Measurements from ENCODE around the gene SLC2A2.
"Not testable (repeated sequence)": the region's sequence is repeated elsewhere in the genome, so short reads cannot be mapped to it uniquely, and the experiment has no call there.

Gene SLC2A2

GRCh38 chr3:170976190-170976519 is 50.4 kb downstream of the SLC2A2 start:
- Histone ChIP-seq H3K36me3 (ENCODE audit: control insufficient read depth, insufficient read depth, low read length) (no peaks in the 10 kb centered on the region), H3K4me3 (ENCODE audit: low read depth, low read length) (no peak overlapping the region), H3K9ac (ENCODE audit: low read depth, low read length) (no peak overlapping the region), H3K4me1 (ENCODE audit: control insufficient read depth, insufficient read depth, low read length) (peaks cover 2% of the 10 kb centered on the region), H3K27me3 (ENCODE audit: control insufficient read depth, insufficient read depth, low read length) (no peaks in the 10 kb centered on the region), H3K9me3 (ENCODE audit: control insufficient read depth, insufficient read depth, low read length) (no peaks in the 10 kb centered on the region)

DNA sequence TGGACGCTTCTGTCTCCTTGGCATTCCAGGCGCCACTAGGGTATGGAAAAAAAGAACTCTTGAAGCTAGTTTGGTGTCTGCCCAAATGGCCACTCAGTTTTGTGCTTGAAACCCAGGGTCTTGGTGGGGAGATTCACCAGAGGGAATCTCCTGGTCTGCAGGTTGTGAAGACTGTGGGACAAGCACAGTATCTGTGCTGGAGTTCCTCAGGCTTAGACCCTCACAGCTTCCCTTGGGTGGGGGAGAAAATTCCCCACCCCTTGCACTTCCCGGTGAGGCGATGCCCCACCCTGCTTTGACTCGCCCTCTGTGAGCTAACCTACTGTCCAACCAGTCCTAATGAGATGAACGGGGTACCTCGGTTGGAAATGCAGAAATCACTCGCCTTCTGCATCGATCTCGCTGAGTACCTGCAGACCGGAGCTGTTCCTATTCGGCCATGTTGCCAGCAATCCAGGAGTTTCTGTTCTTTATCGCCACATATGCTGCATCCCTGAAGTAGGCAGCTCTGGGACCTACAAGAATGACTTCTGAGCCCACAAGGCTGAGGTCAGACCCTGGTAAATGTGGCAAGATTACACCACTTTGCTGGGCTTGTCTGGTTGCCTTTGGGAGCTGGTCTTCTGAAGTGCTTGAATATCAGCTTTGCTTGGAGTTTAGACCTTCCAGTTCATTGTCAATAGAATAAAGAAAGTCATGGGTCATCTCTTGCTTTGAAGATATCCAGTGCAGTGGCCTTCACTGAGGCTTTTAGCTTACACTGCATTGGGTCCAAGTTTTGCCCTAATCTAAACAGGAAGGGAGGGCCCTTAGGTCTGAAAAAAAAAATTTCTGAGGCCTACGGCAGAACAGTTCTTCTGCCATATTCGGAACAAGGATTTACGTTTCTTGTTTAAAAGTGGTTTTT is 51.0 kb downstream of the SLC2A2 start:
- H3K4me1 ChIP-seq (ENCODE audit: control insufficient read depth, insufficient read depth, low read length): peaks cover 2% of the 10 kb centered on the region
- no peaks in the 10 kb centered on the region for H3K9me3 ChIP-seq (ENCODE audit: control insufficient read depth, insufficient read depth, low read length)
- no peaks in the 10 kb centered on the region for H3K27me3 ChIP-seq (ENCODE audit: control insufficient read depth, insufficient read depth, low read length)
- no peak overlapping the region for H3K9ac ChIP-seq (ENCODE audit: low read depth, low read length)
- no peaks in the 10 kb centered on the region for H3K36me3 ChIP-seq (ENCODE audit: control insufficient read depth, insufficient read depth, low read length)
- no peak overlapping the region for H3K4me3 ChIP-seq (ENCODE audit: low read depth, low read length)

DNA sequence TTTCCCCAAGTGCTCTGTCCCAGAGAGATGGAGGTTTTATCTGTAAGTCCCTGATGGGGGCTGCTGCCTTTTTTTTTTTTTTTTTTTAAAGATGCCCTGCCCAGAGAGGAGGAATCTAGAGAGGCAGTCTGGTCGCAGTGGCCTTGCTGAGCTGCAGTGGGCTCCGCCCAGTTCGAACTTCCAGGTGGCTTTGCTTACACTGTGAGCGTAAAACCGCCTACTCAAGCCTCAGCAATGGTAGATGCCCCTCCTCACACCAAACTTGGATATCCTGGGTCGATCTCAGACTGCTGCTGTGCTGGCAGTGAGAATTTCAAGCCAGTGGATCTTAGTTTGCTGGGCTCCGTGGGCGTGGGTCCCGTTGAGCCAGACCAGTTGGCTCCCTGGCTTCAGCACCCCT is 51.6 kb downstream of the SLC2A2 start:
- H3K4me1 ChIP-seq (ENCODE audit: control insufficient read depth, insufficient read depth, low read length): peaks cover 2% of the 10 kb centered on the region
- no peaks in the 10 kb centered on the region for H3K9me3 ChIP-seq (ENCODE audit: control insufficient read depth, insufficient read depth, low read length)
- H3K27me3 ChIP-seq (ENCODE audit: control insufficient read depth, insufficient read depth, low read length): no peaks in the 10 kb centered on the region
- H3K9ac ChIP-seq (ENCODE audit: low read depth, low read length): no peak overlapping the region
- H3K4me3 ChIP-seq (ENCODE audit: low read depth, low read length): no peak overlapping the region
- no peaks in the 10 kb centered on the region for H3K36me3 ChIP-seq (ENCODE audit: control insufficient read depth, insufficient read depth, low read length)

- H3K4me1 ChIP-seq (ENCODE audit: control insufficient read depth, insufficient read depth, low read length); H3K9me3 ChIP-seq (ENCODE audit: control insufficient read depth, insufficient read depth, low read length); H3K4me3 ChIP-seq (ENCODE audit: low read depth, low read length); H3K9ac ChIP-seq (ENCODE audit: low read depth, low read length); H3K27me3 ChIP-seq (ENCODE audit: control insufficient read depth, insufficient read depth, low read length); H3K36me3 ChIP-seq (ENCODE audit: control insufficient read depth, insufficient read depth, low read length): not testable (repeated sequence)
Measured at GRCh38 chr3:170972917-170973316, 53.6 kb downstream of the SLC2A2 start.

DNA sequence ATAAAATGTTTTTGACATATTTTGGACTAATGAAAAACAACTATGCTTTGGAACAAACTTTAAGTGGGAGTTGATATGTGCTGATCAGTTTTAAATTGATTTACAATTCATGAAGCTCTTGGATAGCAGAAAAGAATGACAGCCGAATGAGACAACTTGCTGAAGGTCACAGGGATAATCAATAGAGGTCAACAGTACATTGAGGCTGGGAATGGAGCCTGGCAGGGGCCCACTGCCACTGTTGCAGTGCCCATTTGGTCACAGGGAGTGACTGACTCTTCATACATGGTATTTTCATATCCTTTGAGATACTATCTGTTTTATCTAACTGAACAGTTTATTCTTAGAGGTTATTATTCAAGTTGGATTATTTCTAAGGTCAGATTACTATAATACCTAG is 59.4 kb downstream of the SLC2A2 start:
- no peak overlapping the region for H3K9ac ChIP-seq (ENCODE audit: low read depth, low read length)
- H3K9me3 ChIP-seq (ENCODE audit: control insufficient read depth, insufficient read depth, low read length): no peaks in the 10 kb centered on the region
- no peaks in the 10 kb centered on the region for H3K4me1 ChIP-seq (ENCODE audit: control insufficient read depth, insufficient read depth, low read length)
- no peak overlapping the region for H3K4me3 ChIP-seq (ENCODE audit: low read depth, low read length)
- no peaks in the 10 kb centered on the region for H3K36me3 ChIP-seq (ENCODE audit: control insufficient read depth, insufficient read depth, low read length)
- no peaks in the 10 kb centered on the region for H3K27me3 ChIP-seq (ENCODE audit: control insufficient read depth, insufficient read depth, low read length)

DNA sequence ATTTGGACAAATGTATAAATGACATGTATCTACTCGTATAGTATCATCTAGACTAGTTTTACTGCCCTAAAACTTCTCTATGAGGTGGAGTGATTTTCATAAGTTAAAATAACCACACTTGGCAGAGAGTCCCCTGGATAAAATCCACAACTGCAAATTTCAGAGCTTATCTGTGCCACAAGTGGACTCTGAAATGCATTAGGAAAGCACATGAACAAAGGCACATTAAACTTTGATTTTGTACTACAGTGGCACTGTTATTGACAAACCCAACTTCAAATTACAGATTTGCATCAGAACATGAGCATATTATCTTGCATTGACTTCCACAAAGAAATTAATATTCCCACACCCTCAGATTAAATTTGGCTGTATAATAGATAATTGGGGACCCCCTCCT is 60.0 kb downstream of the SLC2A2 start:
- H3K4me1 ChIP-seq (ENCODE audit: control insufficient read depth, insufficient read depth, low read length): no peaks in the 10 kb centered on the region
- H3K4me3 ChIP-seq (ENCODE audit: low read depth, low read length): no peak overlapping the region
- H3K9me3 ChIP-seq (ENCODE audit: control insufficient read depth, insufficient read depth, low read length): no peaks in the 10 kb centered on the region
- no peaks in the 10 kb centered on the region for H3K36me3 ChIP-seq (ENCODE audit: control insufficient read depth, insufficient read depth, low read length)
- no peaks in the 10 kb centered on the region for H3K27me3 ChIP-seq (ENCODE audit: control insufficient read depth, insufficient read depth, low read length)
- H3K9ac ChIP-seq (ENCODE audit: low read depth, low read length): no peak overlapping the region

DNA sequence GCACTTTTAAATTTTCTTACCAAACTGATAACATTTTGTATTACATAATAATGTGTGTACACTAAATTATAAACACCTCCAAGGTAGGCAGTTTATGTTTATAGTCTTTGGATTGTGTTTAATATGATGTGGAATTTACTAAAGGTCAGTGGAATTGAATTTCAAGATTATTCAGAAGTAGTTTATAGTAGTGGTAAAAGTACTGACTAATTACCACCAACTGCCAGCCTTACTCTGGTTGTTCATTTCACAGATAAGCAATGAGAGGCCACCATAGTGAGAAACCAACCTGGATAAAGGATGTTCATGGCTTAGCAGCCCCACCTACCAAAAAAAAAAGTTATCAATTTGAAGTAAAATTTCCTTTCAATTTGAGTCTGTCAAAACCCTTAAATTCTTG is 64.1 kb downstream of the SLC2A2 start:
- no peaks in the 10 kb centered on the region for H3K4me1 ChIP-seq (ENCODE audit: control insufficient read depth, insufficient read depth, low read length)
- H3K36me3 ChIP-seq (ENCODE audit: control insufficient read depth, insufficient read depth, low read length): no peaks in the 10 kb centered on the region
- no peak overlapping the region for H3K4me3 ChIP-seq (ENCODE audit: low read depth, low read length)
- no peak overlapping the region for H3K9ac ChIP-seq (ENCODE audit: low read depth, low read length)
- no peaks in the 10 kb centered on the region for H3K9me3 ChIP-seq (ENCODE audit: control insufficient read depth, insufficient read depth, low read length)
- no peaks in the 10 kb centered on the region for H3K27me3 ChIP-seq (ENCODE audit: control insufficient read depth, insufficient read depth, low read length)

DNA sequence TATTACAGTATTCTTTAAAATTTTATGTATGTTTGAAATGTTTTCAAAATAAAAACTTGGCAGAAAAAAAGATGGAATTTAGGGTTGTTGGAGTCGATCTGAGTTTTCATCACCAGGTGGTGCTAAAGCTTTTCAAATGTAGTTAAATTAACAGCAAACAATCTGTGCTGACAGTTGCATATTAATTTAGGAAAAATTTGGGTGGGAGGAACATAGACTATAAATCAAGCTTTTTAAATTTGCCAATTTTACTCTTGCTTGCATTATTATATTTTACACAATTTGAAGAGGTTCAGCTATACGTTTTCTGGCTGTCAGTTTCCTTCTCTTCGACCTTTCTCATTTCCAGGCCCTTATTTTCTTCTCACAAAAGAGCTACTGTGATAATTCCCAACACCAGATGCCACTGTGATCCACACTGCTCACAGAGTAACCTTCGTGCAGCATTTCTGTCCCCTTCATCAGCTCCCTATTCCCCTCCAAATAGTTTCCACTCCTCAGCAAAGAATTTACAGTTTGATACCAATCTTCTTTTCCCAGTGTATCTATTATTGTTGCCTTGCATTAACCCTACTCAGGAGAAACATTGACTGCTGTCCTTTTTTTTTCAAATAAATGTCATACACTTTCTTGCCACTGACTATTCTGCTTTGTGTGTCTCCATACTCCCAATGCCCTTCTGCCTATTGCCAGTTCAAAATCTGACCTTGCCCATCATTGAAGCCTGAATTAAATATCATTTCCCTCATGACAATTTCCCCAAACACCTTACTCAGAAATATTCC is 64.7 kb downstream of the SLC2A2 start:
- no peak overlapping the region for H3K9ac ChIP-seq (ENCODE audit: low read depth, low read length)
- H3K9me3 ChIP-seq (ENCODE audit: control insufficient read depth, insufficient read depth, low read length): no peaks in the 10 kb centered on the region
- H3K4me3 ChIP-seq (ENCODE audit: low read depth, low read length): no peak overlapping the region
- no peaks in the 10 kb centered on the region for H3K4me1 ChIP-seq (ENCODE audit: control insufficient read depth, insufficient read depth, low read length)
- H3K36me3 ChIP-seq (ENCODE audit: control insufficient read depth, insufficient read depth, low read length): no peaks in the 10 kb centered on the region
- H3K27me3 ChIP-seq (ENCODE audit: control insufficient read depth, insufficient read depth, low read length): no peaks in the 10 kb centered on the region

- Histone ChIP-seq H3K27me3 (ENCODE audit: control insufficient read depth, insufficient read depth, low read length) (no peaks in the 10 kb centered on the region), H3K4me1 (ENCODE audit: control insufficient read depth, insufficient read depth, low read length) (no peaks in the 10 kb centered on the region), H3K9ac (ENCODE audit: low read depth, low read length) (no peak overlapping the region), H3K4me3 (ENCODE audit: low read depth, low read length) (no peak overlapping the region), H3K36me3 (ENCODE audit: control insufficient read depth, insufficient read depth, low read length) (no peaks in the 10 kb centered on the region), H3K9me3 (ENCODE audit: control insufficient read depth, insufficient read depth, low read length) (no peaks in the 10 kb centered on the region)
Measured at GRCh38 chr3:170959457-170959856, 67.1 kb downstream of the SLC2A2 start.

DNA sequence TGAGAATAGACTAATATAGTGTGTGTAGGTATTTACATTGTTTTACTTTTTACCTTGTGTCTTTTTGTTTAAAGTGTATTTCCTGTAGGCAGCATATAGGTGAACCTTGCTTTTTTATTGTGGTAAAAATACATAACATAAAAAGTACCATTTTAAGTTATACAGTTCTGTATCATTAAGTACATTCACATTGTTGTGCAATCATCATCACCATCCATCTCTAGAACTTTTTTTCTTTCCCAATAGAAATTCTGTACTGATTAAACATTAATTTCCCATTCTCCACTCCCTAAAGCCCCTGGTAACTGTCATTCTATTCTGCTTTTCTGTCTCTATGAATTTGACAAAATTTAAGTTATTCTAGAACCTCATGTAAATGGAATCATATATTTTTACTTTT is 69.9 kb downstream of the SLC2A2 start:
- no peaks in the 10 kb centered on the region for H3K27me3 ChIP-seq (ENCODE audit: control insufficient read depth, insufficient read depth, low read length)
- no peaks in the 10 kb centered on the region for H3K36me3 ChIP-seq (ENCODE audit: control insufficient read depth, insufficient read depth, low read length)
- H3K9ac ChIP-seq (ENCODE audit: low read depth, low read length): no peak overlapping the region
- no peak overlapping the region for H3K4me3 ChIP-seq (ENCODE audit: low read depth, low read length)
- H3K9me3 ChIP-seq (ENCODE audit: control insufficient read depth, insufficient read depth, low read length): no peaks in the 10 kb centered on the region
- H3K4me1 ChIP-seq (ENCODE audit: control insufficient read depth, insufficient read depth, low read length): no peaks in the 10 kb centered on the region

DNA sequence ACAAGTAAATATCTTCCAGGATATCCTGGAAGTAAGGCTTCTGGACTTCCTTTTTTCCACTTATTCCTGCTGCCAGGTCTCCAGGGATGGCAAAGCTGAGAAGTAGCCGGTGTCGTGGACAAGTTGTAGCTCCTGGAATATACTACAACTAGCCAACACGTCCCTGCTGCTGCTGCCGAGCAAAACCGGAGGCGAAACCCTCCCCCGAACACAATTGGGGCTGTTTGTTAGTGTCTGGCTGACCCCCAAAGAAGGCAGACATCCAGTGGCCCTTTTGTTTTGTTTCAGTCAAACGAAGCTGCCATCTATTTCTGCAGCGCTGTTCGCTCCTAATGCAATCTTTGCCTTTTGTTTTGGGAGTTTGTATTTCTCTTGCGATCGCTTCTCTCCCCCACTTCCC is 72.8 kb downstream of the SLC2A2 start:
- H3K9me3 ChIP-seq (ENCODE audit: control insufficient read depth, insufficient read depth, low read length): no peaks in the 10 kb centered on the region
- no peaks in the 10 kb centered on the region for H3K36me3 ChIP-seq (ENCODE audit: control insufficient read depth, insufficient read depth, low read length)
- H3K4me3 ChIP-seq (ENCODE audit: low read depth, low read length): no peak overlapping the region
- H3K9ac ChIP-seq (ENCODE audit: low read depth, low read length): no peak overlapping the region
- H3K4me1 ChIP-seq (ENCODE audit: control insufficient read depth, insufficient read depth, low read length): no peaks in the 10 kb centered on the region
- no peaks in the 10 kb centered on the region for H3K27me3 ChIP-seq (ENCODE audit: control insufficient read depth, insufficient read depth, low read length)

GRCh38 chr3:170953229-170953628 is 73.3 kb downstream of the SLC2A2 start:
- H3K4me3 ChIP-seq (ENCODE audit: low read depth, low read length): no peak overlapping the region
- no peaks in the 10 kb centered on the region for H3K27me3 ChIP-seq (ENCODE audit: control insufficient read depth, insufficient read depth, low read length)
- H3K36me3 ChIP-seq (ENCODE audit: control insufficient read depth, insufficient read depth, low read length): no peaks in the 10 kb centered on the region
- H3K4me1 ChIP-seq (ENCODE audit: control insufficient read depth, insufficient read depth, low read length): no peaks in the 10 kb centered on the region
- no peaks in the 10 kb centered on the region for H3K9me3 ChIP-seq (ENCODE audit: control insufficient read depth, insufficient read depth, low read length)
- H3K9ac ChIP-seq (ENCODE audit: low read depth, low read length): no peak overlapping the region
